Amygdala (tissue), 56 donors: ENCODE results near the gene PRICKLE1.

ENCODE experiments used
- DNase-seq, 56 donors: peaks; one replicate each; lab custom pipeline; 2025; lab: John Stamatoyannopoulos, UW

Gene PRICKLE1

DNA sequence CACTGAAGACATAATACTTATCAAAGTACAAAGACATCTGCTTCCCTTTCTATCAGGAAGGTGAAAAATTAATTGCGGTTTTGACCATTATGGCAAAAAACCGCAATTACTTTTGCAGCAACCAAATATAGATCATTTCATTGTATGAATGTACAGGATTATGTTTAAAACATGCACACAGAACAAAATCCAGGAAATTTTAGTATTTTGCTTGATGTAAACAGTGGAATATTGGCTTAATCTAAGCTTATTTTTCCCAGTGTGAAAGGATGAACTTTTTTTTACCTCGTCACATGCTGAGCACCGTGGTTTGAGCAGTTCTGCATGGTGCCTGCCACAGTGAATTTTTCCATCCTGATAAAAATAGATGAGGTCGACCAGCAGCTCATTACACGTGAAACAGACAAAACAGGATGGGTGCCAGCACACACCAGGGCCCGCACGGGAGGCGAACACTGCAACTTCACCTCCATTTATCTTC is 121.2 kb downstream of the PRICKLE1 start:
- peak in 5 of 56 donors; percentile 2 to 10 (median 4) for DNase-seq

DNA sequence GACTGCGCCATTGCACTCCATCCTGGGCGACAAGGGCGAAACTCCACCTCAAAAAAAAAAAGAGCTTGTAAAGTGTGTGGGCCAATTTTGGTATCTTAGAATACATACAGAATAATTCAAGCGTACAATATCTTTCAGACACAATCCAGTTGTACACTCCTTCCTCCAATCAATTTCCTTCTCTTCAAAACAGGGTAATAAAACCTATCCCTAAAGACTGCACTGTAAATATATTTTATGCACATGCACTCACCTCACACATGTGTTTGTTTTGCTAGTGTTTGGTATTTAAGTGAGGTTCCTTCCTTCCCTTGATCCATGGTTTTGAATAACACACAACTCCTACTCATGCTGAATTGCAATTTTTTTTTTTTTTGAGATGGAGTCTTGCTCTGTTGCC is 125.9 kb downstream of the PRICKLE1 start:
- no peak for DNase-seq

DNA sequence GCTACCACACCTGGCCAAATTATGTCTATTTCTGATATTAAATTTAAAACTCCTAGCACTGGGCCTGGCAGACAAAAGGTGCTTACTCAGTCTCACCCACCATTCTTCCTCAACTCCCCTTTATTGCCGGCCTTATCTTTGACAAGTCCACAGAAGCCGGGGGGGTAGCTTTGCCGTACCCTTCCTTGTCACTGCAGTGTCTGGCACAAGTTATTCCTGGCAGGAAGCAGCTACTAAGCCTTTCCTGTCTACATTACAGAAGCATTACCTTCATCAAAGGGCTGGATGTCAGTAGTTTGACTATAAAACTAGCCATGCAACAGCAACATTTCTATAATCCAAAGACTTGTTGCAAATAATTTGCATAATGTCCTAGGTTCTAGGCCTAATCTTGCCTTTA is 127.1 kb downstream of the PRICKLE1 start:
- no peak for DNase-seq

DNA sequence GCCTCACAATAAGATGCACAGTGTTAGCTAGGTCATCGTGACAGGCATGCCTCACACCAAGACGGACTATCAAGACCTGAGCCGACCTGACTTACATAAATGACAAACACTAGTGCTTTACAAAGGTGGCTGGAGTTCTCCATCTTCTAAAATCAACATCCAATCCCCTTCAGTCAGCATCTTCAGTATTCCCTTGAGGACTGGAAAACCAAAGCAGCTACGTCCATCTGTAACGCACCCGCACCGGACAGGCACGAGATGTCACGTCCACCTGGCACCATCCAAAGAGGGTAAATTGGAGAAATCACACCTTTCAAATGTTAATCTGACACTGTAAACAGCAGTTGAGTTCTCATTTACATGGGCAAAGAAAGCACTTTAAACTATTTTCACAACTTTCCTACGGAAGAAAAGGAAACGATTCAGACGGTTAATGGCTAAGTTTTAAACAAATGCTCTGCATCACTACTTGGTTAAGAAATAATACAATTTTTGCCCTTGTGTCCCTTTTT is 130.2 kb downstream of the PRICKLE1 start:
- DNase-seq: no peak

DNA sequence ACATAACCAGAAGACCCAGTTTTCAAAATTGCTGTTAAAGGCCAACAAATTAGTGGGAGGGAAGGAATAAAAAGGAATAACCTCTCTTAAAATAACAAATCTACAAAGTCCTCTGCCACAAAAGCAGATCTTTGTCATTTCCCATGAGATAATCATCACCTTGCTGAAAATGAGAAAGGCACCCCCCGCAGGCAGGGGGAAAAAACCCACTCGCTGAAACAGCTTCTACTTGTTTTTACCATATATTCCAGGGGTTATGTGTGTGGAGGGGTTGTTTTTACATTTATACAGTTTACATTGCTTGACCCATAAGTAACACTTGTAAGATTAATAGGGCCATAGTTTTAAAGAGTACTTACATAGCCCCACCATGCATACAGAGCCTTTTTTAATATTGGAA is 131.0 kb downstream of the PRICKLE1 start:
- DNase-seq: no peak

DNA sequence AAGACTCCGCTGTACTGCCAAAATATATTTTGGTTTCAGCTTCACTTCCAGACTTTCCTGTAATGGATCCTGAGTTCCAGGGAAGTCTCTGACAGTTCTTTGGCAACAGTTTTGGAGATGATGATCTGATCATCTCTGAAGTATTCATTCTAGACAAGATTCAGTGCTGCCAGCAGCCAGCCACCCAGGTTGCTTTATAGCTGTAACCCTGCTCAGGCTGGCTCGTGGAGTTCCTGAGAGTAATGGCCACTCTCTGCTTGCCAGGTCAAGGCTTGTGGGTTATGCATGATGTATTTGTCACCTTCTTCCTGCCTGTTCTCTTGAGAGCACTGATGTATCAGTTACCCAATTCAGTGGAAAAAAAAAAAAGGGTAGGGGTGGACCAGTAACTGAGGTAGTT is 139.3 kb downstream of the PRICKLE1 start:
- DNase-seq: no peak

DNA sequence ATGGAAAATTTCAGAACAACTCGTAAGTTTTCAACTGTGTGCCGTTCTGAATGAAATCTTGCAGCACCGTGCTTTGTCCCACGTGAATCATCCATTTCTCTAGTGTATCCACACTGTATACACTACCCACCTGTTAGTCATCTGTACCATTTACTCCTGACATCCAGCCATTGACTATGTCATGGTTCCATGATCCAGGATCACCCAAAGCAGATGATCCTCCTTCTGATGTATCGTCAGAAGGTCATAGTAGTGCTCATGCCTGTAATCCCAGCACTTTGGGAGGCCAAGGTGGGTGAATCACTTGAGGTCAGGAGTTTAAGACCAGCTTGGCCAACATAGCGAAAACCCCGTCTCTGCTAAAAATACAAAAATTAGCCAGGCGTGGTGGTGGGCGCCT is 140.7 kb downstream of the PRICKLE1 start:
- no peak for DNase-seq

DNA sequence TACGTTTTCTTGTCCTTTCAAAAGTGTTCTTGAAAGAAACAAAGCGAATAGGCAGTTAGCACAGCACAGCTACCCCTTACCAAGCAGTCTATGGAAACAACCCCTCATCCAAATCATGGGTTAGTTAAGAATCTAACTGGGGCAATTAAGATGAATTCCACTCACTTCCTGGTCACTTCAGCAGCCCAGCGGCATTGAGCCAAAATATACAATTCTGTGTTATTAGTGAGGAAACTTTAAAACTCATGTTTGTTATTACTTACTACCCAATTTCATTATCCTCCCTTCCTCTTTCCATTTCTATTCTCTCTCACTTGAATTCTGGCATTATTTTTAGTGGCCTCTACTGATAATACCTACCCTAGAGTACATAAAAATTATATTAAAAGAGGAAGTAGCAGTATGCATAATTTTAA is 142.2 kb downstream of the PRICKLE1 start:
- DNase-seq: no peak

DNA sequence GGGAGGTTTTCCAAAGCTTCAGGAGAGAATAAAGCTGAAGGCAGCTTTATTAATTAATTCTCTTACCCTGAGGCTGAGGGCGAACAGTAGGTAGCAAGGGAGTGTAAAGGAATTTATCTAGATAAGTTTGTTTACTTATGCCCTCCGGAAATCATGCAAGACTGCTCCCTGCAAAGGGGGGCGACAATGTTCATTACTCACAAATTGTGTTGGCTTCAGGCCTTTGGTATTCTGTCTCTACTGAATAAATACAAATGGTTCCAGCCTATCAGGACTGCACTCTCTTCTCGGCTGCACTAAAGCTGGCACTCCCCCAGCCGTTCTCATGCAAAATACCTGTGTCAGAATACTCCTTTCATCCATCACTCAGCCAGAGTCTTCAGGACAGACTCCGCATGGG is 142.8 kb downstream of the PRICKLE1 start:
- DNase-seq: no peak

DNA sequence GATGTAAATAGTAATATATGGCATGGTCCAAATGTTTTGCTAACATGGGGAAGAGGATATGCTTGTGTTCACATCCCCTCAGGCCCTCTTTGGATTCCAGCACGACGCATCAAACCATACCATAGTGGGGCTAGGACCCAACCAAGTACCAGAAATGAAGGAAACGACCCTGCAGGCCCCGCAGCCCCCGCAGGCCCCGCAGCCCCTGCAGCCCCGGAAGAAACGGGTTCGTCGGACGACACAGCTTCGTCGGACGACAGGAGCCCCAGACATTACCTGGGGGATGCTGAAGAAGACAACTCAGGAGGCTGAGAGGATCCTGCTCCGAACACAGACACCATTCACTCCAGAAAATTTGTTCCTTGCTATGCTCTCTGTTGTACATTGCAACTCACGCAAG is 143.7 kb downstream of the PRICKLE1 start:
- no peak for DNase-seq

DNA sequence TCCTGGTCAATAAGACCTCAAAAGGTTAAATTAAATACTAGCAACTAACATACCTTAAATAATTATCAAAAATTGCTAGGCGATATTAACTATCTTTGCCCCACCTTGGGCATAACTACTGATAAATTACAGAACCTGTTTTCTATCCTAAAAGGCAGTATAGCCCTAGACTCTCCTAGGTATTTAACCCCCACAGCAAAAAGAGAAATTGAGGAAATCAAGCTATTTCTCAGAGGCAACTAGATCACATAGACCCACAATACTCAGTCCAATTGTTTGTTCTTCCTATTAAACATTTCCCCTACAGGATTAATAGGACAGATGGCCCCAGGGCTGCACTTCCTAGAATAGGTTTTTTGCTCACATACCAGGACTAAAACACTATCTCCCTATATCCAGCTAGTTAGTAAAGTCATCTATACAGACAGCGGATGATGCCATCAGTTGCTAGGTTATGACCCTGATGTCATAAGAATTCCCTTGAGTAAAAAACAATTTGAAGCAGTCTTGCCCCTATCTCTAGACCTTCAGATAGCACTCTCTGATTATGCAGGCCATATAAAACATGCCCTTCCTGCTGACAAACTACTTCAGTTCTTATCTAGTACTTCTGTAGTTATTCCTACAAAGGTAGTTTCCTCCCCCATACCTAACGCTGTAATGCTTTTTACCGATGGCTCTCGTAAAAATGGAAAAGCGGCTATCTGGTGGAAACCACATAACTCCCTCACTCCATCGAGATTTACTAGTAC is 145.2 kb downstream of the PRICKLE1 start:
- DNase-seq: no peak

DNA sequence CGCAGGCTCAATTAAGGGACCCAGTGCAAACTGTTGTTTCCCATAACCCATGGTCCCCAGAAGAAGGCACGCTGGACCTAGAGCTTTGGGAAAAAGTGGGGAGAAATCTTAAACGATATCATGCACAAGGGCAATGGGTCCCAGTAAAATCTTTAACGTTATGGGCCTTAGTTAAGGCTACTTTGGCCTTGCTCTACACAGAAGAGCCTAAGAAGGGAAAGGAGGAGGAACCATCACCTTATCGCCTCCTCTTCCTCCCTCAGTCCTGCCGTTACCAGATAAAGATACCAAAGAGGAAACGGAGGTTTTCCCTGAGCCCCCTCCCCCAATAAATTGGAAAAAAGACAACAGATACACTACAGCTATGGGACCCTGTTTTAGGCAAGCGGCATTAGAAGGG is 146.7 kb downstream of the PRICKLE1 start:
- no peak for DNase-seq

DNA sequence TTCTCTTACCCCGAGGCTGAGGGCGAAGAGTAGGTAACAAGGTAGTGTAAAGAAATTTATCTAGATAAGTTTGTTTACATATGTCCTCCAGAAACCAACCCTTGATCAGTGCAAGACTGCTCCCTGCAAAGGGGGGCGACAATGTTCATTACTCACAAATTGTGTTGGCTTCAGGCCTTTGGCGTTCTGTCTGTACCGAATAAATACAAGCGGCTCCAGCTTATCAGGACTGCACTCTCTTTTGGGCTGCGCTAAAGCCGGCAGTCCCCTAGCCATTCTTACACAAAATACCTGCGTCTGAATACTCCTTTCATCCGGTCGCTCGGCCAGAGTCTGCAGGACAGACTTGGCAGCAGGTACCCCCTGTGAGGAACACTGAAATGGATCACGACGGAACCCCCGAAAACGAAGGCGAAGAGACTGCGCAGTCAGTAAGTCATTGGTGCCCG is 147.2 kb downstream of the PRICKLE1 start:
- DNase-seq: no peak

DNA sequence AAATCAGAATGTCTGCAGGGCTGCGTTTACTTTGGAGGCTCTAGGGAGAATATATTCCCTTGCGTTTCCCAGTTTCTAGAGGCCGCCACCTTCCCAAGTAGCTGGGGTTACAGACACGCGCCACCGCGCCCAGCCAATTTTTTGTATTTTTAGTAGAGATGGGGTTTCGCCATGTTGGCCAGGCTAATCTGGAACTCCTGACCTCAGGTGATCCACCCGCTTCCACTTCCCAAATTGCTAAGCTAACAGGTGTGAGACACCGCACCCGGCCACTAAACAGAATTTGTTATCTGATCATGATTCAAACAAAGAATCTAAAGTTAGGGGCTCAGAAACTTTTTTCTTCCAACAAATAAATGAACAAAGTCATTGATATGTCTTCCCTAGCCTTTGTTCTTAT is 148.9 kb downstream of the PRICKLE1 start:
- DNase-seq: no peak

DNA sequence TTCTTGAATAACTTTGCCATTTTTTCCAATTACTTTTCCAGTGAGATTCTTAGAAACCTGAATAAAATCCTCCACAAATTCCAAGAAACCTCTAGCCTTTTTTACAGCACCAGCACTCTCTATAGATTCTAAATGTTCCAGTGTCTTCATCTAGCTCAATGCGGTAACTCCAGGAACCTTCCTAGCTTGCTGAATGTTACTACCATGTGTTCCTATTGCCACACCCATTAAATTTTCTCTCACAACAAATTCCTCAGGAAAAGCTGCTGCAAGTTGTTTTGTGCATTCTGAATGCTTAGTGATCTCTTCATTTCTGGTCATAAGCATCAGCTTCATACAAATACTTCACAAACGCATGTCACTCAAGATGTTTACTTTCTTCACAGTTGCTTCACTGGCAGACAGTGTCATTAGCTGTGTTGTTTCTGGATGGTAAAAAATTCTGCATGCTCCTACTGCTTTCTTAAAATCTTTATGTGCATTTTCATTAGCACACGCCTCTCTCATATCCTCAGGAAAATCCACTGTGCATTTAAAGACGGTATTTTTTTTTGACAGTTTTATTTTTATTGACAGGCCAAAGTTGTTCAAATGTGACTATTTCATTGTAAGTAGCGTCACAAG is 156.9 kb downstream of the PRICKLE1 start:
- DNase-seq: no peak

DNA sequence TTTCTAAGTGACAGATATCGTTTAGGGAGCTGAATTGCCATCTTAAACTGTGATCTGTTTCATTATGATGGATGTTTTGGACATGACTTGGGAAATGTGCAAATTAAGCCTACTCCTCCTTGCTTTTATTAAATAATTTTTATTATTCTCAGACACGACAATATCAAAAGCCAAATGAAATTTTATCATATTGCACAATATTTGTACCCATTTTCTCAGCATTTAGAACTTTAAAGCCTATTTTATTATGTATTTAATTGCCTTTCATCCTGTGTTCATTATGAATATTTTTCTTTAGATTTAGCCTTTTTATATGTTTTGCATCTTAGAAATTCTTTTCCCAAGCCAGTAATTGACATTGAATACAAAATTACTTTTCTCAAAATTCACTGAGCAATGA is 160.7 kb downstream of the PRICKLE1 start:
- DNase-seq: no peak

DNA sequence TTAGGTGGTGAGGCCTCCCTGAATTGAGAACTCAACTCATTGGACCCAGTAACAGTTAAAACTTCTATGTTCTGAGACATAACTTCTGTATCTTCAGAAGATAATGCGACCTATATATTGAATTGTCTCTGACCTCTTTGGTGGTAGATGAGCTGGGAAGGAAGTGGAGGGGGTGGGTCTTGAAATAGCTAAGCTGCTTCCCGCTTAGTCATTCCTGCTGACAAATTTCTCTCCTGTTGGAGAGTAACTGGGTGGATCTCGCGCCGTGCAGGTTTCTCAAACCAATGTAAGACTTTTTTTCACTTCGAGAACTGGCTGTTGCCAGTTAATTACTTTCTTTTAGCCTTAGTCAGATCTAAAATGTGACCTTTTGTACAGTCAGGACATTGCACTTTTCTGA is 162.8 kb downstream of the PRICKLE1 start:
- peak in 2 of 56 donors; percentile 1 to 13 for DNase-seq

DNA sequence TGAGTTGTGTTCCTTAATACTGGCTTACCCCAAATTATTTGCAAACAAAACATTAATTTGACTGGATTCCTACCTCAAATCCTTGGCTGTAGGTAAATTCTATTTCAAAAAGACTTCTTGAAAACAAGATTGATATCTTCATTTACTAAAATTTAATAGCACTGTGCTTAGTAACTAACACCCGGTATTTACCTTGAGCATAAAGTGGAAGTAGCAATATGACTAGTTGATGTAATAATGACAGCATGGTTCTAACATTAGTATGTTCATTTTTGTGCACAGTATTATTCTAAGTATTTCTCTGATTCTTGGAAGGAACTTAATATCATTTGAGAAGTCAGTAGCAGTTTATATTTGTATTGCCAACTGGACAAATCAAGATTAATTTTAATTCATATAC is 166.8 kb downstream of the PRICKLE1 start:
- no peak for DNase-seq

DNA sequence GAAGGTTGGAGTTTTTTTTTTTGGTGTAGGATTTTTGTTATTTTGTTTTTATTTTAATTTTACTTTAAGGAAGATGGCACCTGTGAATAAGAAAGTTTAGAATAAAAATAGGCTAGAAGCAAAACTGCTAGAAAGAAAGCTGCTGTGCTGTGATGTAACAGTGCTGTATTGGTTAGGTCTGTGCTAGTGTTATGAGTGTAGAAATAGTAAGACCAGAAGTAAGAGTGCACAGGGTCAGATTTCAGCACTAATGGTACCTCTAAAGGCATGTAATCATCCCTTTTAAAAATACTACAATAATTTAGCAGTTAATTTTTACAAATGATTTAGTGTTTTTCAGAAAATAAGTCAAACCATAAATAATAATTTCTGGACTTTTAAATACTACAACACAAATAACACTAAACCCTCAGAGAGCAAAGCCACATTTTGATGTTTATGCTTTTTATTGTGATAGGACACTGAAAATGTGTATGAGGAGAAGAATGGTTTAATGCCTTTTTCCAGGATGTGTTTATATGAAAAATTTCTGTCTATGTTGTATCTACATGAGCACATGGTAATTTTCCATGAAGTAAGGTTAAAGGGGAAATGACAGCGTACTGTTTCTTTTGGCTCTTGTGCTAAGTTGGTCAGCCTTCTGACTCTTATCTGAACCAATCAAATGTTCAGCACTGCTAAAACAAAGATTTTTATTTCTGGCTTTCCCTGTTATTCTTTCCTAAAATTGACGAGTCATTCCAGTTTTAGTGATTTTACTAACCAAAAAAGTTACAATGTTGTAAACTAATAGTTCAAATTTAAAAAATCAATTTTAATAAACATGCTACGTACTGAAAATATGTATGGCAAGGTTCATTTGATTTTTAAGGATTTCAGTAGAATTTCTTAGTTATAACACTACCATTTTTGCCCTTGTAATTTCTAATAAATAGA is 167.4 kb downstream of the PRICKLE1 start:
- no peak for DNase-seq

DNA sequence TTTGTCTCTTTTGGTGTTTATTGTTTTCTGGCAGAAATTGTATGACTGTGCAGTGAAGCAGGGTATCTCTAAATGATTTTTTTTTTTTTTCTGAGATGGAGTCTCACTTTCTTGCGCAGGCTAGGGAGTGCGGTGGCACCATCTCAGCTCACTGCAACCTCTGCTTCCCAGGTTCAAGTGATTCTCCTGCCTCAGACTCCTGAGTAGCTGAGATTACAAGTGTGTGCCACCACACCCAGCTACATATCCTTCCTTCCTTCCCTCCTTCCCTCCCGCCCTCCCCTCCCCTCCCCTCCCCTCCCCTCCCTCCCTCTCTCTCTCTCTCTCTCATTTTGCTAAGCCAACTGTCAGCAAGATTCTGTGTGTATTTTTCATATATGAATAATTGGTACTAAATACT is 169.2 kb downstream of the PRICKLE1 start:
- DNase-seq: no peak

DNA sequence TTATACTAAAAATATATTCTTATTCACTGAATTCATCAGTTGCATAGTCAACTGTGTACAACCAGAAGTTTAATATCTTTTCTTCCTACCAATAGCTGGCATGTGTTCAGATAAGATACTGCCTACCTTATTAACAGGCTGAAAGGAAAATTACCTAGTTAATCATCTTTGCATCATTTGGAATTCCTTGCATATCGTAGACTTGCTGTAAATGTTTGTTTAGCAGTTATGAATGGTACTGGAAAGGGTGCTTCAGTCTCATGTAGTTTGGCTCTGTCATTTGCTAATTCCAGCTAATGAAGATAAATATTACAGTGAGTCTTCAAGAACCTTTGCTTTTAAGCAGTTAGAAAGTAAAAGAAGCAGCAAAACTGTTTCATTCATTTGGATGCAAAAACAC is 179.2 kb downstream of the PRICKLE1 start:
- no peak for DNase-seq
